ENCODE results near the gene CD53.

CD53 gene

GRCh38 chr1:110874324-110875215 is 1.6 kb downstream of the CD53 start:
- H3K9ac ChIP-seq (ENCODE audit: low read depth in 1 of 2, low read length in 2 of 2), result peak overlapping the region in 1 of 2 donors; percentile 66
- no peaks in the 10 kb centered on the region for H3K4me1 ChIP-seq (ENCODE audit: control insufficient read depth in 2 of 2, insufficient read depth in 2 of 2, low read length in 2 of 2)
- H3K36me3 ChIP-seq (ENCODE audit: control insufficient read depth in 2 of 2, insufficient read depth in 2 of 2, low read length in 2 of 2), result no peaks in the 10 kb centered on the region
- no peaks in the 10 kb centered on the region for H3K27me3 ChIP-seq (ENCODE audit: control insufficient read depth in 2 of 2, insufficient read depth in 2 of 2, low read length in 2 of 2)
- H3K9me3 ChIP-seq (ENCODE audit: control insufficient read depth in 2 of 2, low read length in 2 of 2), result no peaks in the 10 kb centered on the region
- H3K4me3 ChIP-seq (ENCODE audit: low read length in 2 of 2), result peak overlapping the region; percentile 62 to 65
- H3K27ac ChIP-seq (ENCODE audit: low read depth in 2 of 2, low read length in 2 of 2), result peak overlapping the region; percentile 78 to 87

- H3K36me3 ChIP-seq (ENCODE audit: control insufficient read depth in 2 of 2, insufficient read depth in 2 of 2, low read length in 2 of 2), result no peaks in the 10 kb centered on the region
- H3K9me3 ChIP-seq (ENCODE audit: control insufficient read depth in 2 of 2, low read length in 2 of 2), result no peaks in the 10 kb centered on the region
- no peaks in the 10 kb centered on the region for H3K27me3 ChIP-seq (ENCODE audit: control insufficient read depth in 2 of 2, insufficient read depth in 2 of 2, low read length in 2 of 2)
- H3K4me1 ChIP-seq (ENCODE audit: control insufficient read depth in 2 of 2, insufficient read depth in 2 of 2, low read length in 2 of 2), result no peaks in the 10 kb centered on the region
- H3K4me3 ChIP-seq (ENCODE audit: low read length in 2 of 2), result peak overlapping the region; percentile 62 to 65
- peak overlapping the region in 1 of 2 donors; percentile 60 for H3K9ac ChIP-seq (ENCODE audit: low read depth in 1 of 2, low read length in 2 of 2)
- peak overlapping the region; percentile 78 to 87 for H3K27ac ChIP-seq (ENCODE audit: low read depth in 2 of 2, low read length in 2 of 2)
Observed at GRCh38 chr1:110875216-110875731, 2.3 kb downstream of the CD53 start.

GRCh38 chr1:110876748-110877341 is 3.9 kb downstream of the CD53 start:
- Histone ChIP-seq H3K36me3 (ENCODE audit: control insufficient read depth in 2 of 2, insufficient read depth in 2 of 2, low read length in 2 of 2) (no peaks in the 10 kb centered on the region), H3K27ac (ENCODE audit: low read depth in 2 of 2, low read length in 2 of 2) (no peak overlapping the region), H3K4me3 (ENCODE audit: low read length in 2 of 2) (peak overlapping the region in 1 of 2 donors; percentile 23), H3K27me3 (ENCODE audit: control insufficient read depth in 2 of 2, insufficient read depth in 2 of 2, low read length in 2 of 2) (no peaks in the 10 kb centered on the region), H3K9ac (ENCODE audit: low read depth in 1 of 2, low read length in 2 of 2) (no peak overlapping the region), H3K9me3 (ENCODE audit: control insufficient read depth in 2 of 2, low read length in 2 of 2) (no peaks in the 10 kb centered on the region), H3K4me1 (ENCODE audit: control insufficient read depth in 2 of 2, insufficient read depth in 2 of 2, low read length in 2 of 2) (no peaks in the 10 kb centered on the region)

- H3K9me3 ChIP-seq (ENCODE audit: control insufficient read depth in 2 of 2, low read length in 2 of 2), result no peaks in the 10 kb centered on the region
- no peaks in the 10 kb centered on the region for H3K4me1 ChIP-seq (ENCODE audit: control insufficient read depth in 2 of 2, insufficient read depth in 2 of 2, low read length in 2 of 2)
- no peaks in the 10 kb centered on the region for H3K27me3 ChIP-seq (ENCODE audit: control insufficient read depth in 2 of 2, insufficient read depth in 2 of 2, low read length in 2 of 2)
- H3K9ac ChIP-seq (ENCODE audit: low read depth in 1 of 2, low read length in 2 of 2), result no peak overlapping the region
- no peak overlapping the region for H3K27ac ChIP-seq (ENCODE audit: low read depth in 2 of 2, low read length in 2 of 2)
- H3K36me3 ChIP-seq (ENCODE audit: control insufficient read depth in 2 of 2, insufficient read depth in 2 of 2, low read length in 2 of 2), result no peaks in the 10 kb centered on the region
- peak overlapping the region in 1 of 2 donors; percentile 33 for H3K4me3 ChIP-seq (ENCODE audit: low read length in 2 of 2)
Observed at GRCh38 chr1:110877364-110877763, 4.4 kb downstream of the CD53 start.

- Histone ChIP-seq H3K9ac (ENCODE audit: low read depth in 1 of 2, low read length in 2 of 2) (no peak overlapping the region), H3K9me3 (ENCODE audit: control insufficient read depth in 2 of 2, low read length in 2 of 2) (no peaks in the 10 kb centered on the region), H3K27ac (ENCODE audit: low read depth in 2 of 2, low read length in 2 of 2) (no peak overlapping the region), H3K4me1 (ENCODE audit: control insufficient read depth in 2 of 2, insufficient read depth in 2 of 2, low read length in 2 of 2) (no peaks in the 10 kb centered on the region), H3K4me3 (ENCODE audit: low read length in 2 of 2) (peak overlapping the region in 1 of 2 donors; percentile 28), H3K27me3 (ENCODE audit: control insufficient read depth in 2 of 2, insufficient read depth in 2 of 2, low read length in 2 of 2) (no peaks in the 10 kb centered on the region), H3K36me3 (ENCODE audit: control insufficient read depth in 2 of 2, insufficient read depth in 2 of 2, low read length in 2 of 2) (no peaks in the 10 kb centered on the region)
Observed at GRCh38 chr1:110877776-110878175, 4.8 kb downstream of the CD53 start.

- Histone ChIP-seq H3K4me1 (ENCODE audit: control insufficient read depth in 2 of 2, insufficient read depth in 2 of 2, low read length in 2 of 2) (no peaks in the 10 kb centered on the region), H3K9me3 (ENCODE audit: control insufficient read depth in 2 of 2, low read length in 2 of 2) (no peaks in the 10 kb centered on the region), H3K27me3 (ENCODE audit: control insufficient read depth in 2 of 2, insufficient read depth in 2 of 2, low read length in 2 of 2) (no peaks in the 10 kb centered on the region), H3K4me3 (ENCODE audit: low read length in 2 of 2) (no peak overlapping the region), H3K9ac (ENCODE audit: low read depth in 1 of 2, low read length in 2 of 2) (no peak overlapping the region), H3K36me3 (ENCODE audit: control insufficient read depth in 2 of 2, insufficient read depth in 2 of 2, low read length in 2 of 2) (no peaks in the 10 kb centered on the region), H3K27ac (ENCODE audit: low read depth in 2 of 2, low read length in 2 of 2) (no peak overlapping the region)
Observed at GRCh38 chr1:110878591-110878990, 5.6 kb downstream of the CD53 start.

GRCh38 chr1:110878993-110879392 is 6.0 kb downstream of the CD53 start:
- Histone ChIP-seq H3K4me1 (ENCODE audit: control insufficient read depth in 2 of 2, insufficient read depth in 2 of 2, low read length in 2 of 2) (no peaks in the 10 kb centered on the region), H3K4me3 (ENCODE audit: low read length in 2 of 2) (no peak overlapping the region), H3K9me3 (ENCODE audit: control insufficient read depth in 2 of 2, low read length in 2 of 2) (no peaks in the 10 kb centered on the region), H3K36me3 (ENCODE audit: control insufficient read depth in 2 of 2, insufficient read depth in 2 of 2, low read length in 2 of 2) (no peaks in the 10 kb centered on the region), H3K27ac (ENCODE audit: low read depth in 2 of 2, low read length in 2 of 2) (no peak overlapping the region), H3K9ac (ENCODE audit: low read depth in 1 of 2, low read length in 2 of 2) (no peak overlapping the region), H3K27me3 (ENCODE audit: control insufficient read depth in 2 of 2, insufficient read depth in 2 of 2, low read length in 2 of 2) (no peaks in the 10 kb centered on the region)

- no peaks in the 10 kb centered on the region for H3K36me3 ChIP-seq (ENCODE audit: control insufficient read depth in 2 of 2, insufficient read depth in 2 of 2, low read length in 2 of 2)
- peak overlapping the region in 1 of 2 donors; percentile 42 for H3K4me3 ChIP-seq (ENCODE audit: low read length in 2 of 2)
- H3K9me3 ChIP-seq (ENCODE audit: control insufficient read depth in 2 of 2, low read length in 2 of 2), result no peaks in the 10 kb centered on the region
- no peaks in the 10 kb centered on the region for H3K4me1 ChIP-seq (ENCODE audit: control insufficient read depth in 2 of 2, insufficient read depth in 2 of 2, low read length in 2 of 2)
- H3K9ac ChIP-seq (ENCODE audit: low read depth in 1 of 2, low read length in 2 of 2), result no peak overlapping the region
- H3K27me3 ChIP-seq (ENCODE audit: control insufficient read depth in 2 of 2, insufficient read depth in 2 of 2, low read length in 2 of 2), result no peaks in the 10 kb centered on the region
- peak overlapping the region; percentile 20 to 56 for H3K27ac ChIP-seq (ENCODE audit: low read depth in 2 of 2, low read length in 2 of 2)
Observed at GRCh38 chr1:110879758-110880606, 7.0 kb downstream of the CD53 start.

- Histone ChIP-seq H3K27ac (ENCODE audit: low read depth in 2 of 2, low read length in 2 of 2) (peak overlapping the region; percentile 20 to 56), H3K9ac (ENCODE audit: low read depth in 1 of 2, low read length in 2 of 2) (no peak overlapping the region), H3K4me3 (ENCODE audit: low read length in 2 of 2) (peak overlapping the region in 1 of 2 donors; percentile 42), H3K4me1 (ENCODE audit: control insufficient read depth in 2 of 2, insufficient read depth in 2 of 2, low read length in 2 of 2) (no peaks in the 10 kb centered on the region), H3K27me3 (ENCODE audit: control insufficient read depth in 2 of 2, insufficient read depth in 2 of 2, low read length in 2 of 2) (no peaks in the 10 kb centered on the region), H3K9me3 (ENCODE audit: control insufficient read depth in 2 of 2, low read length in 2 of 2) (no peaks in the 10 kb centered on the region), H3K36me3 (ENCODE audit: control insufficient read depth in 2 of 2, insufficient read depth in 2 of 2, low read length in 2 of 2) (no peaks in the 10 kb centered on the region)
Observed at GRCh38 chr1:110880708-110881374, 7.9 kb downstream of the CD53 start.
